GM19025 (cell line): Measurements from ENCODE around the gene UBE2D2.

Experiments used
- ATAC-seq: cut with Tn5 transposase; IDR thresholded peaks from one replicate; pipeline ENCODE4 v1.9.1; 2021; ENCODE audit warnings: mild to moderate bottlenecking, low read depth, moderate library complexity; ENCODE audit not compliant: unreplicated experiment

UBE2D2 gene

GRCh38 chr5:139670369-139671095 lies 109.4 kb downstream of the UBE2D2 start:
- ATAC-seq = peak; percentile 46

GRCh38 chr5:139671096-139671841 lies 110.1 kb downstream of the UBE2D2 start:
- ATAC-seq = no peak

GRCh38 chr5:139675213-139675612 lies 114.1 kb downstream of the UBE2D2 start:
- no peak for ATAC-seq

- ATAC-seq = no peak
These were observed 114.7 kb downstream of the UBE2D2 start for GRCh38 chr5:139675825-139676224.

GRCh38 chr5:139676406-139676805 lies 115.3 kb downstream of the UBE2D2 start:
- no peak for ATAC-seq

GRCh38 chr5:139676951-139677735 lies 116.0 kb downstream of the UBE2D2 start:
- ATAC-seq = no peak
